ENCODE measurements around the gene PARP15.
"Not testable (repeated sequence)": the region's sequence is repeated elsewhere in the genome, so short reads cannot be mapped to it uniquely, and the experiment has no call there.

Gene PARP15

GRCh38 chr3:122615303-122615702 is 37.9 kb downstream of the PARP15 start:
- DNase-seq (ENCODE audit: low read depth in 2 of 2, low spot score in 1 of 2), result no peak

GRCh38 chr3:122618614-122619013 is 41.2 kb downstream of the PARP15 start:
- no peak for DNase-seq (ENCODE audit: low read depth in 2 of 2, low spot score in 1 of 2)

- no peak for DNase-seq (ENCODE audit: low read depth in 2 of 2, low spot score in 1 of 2)
These were observed 41.6 kb downstream of the PARP15 start for GRCh38 chr3:122619040-122619439.

GRCh38 chr3:122620399-122620798 is 42.9 kb downstream of the PARP15 start:
- DNase-seq (ENCODE audit: low read depth in 2 of 2, low spot score in 1 of 2), result no peak

- no peak for DNase-seq (ENCODE audit: low read depth in 2 of 2, low spot score in 1 of 2)
These were observed 43.7 kb downstream of the PARP15 start for GRCh38 chr3:122621112-122621511.

GRCh38 chr3:122623031-122623829 is 45.8 kb downstream of the PARP15 start:
- DNase-seq (ENCODE audit: low read depth in 2 of 2, low spot score in 1 of 2), result no peak

- no peak for DNase-seq (ENCODE audit: low read depth in 2 of 2, low spot score in 1 of 2)
These were observed 49.2 kb downstream of the PARP15 start for GRCh38 chr3:122626515-122627180.

GRCh38 chr3:122627301-122627700 is 49.9 kb downstream of the PARP15 start:
- DNase-seq (ENCODE audit: low read depth in 2 of 2, low spot score in 1 of 2), result no peak

- DNase-seq (ENCODE audit: low read depth in 2 of 2, low spot score in 1 of 2), result no peak
These were observed 51.1 kb downstream of the PARP15 start for GRCh38 chr3:122628567-122628966.

- DNase-seq (ENCODE audit: low read depth in 2 of 2, low spot score in 1 of 2), result no peak
These were observed 52.3 kb downstream of the PARP15 start for GRCh38 chr3:122629763-122630162.

- DNase-seq (ENCODE audit: low read depth in 2 of 2, low spot score in 1 of 2), result no peak
These were observed 58.3 kb downstream of the PARP15 start for GRCh38 chr3:122635789-122636188.

GRCh38 chr3:122636697-122637096 is 59.2 kb downstream of the PARP15 start:
- DNase-seq (ENCODE audit: low read depth in 2 of 2, low spot score in 1 of 2), result no peak

- DNase-seq (ENCODE audit: low read depth in 2 of 2, low spot score in 1 of 2), result no peak
These were observed 63.1 kb downstream of the PARP15 start for GRCh38 chr3:122640437-122640999.

- no peak for DNase-seq (ENCODE audit: low read depth in 2 of 2, low spot score in 1 of 2)
These were observed 65.5 kb downstream of the PARP15 start for GRCh38 chr3:122642935-122643334.

- DNase-seq (ENCODE audit: low read depth in 2 of 2, low spot score in 1 of 2), result no peak
These were observed 68.9 kb downstream of the PARP15 start for GRCh38 chr3:122646146-122646988.

- DNase-seq (ENCODE audit: low read depth in 2 of 2, low spot score in 1 of 2), result not testable (repeated sequence)
These were observed 73.9 kb downstream of the PARP15 start for GRCh38 chr3:122651233-122651907.

GRCh38 chr3:122651962-122652361 is 74.5 kb downstream of the PARP15 start:
- DNase-seq (ENCODE audit: low read depth in 2 of 2, low spot score in 1 of 2), result not testable (repeated sequence)

GRCh38 chr3:122658336-122658735 is 80.9 kb downstream of the PARP15 start:
- DNase-seq (ENCODE audit: low read depth in 2 of 2, low spot score in 1 of 2), result not testable (repeated sequence)

- no peak for DNase-seq (ENCODE audit: low read depth in 2 of 2, low spot score in 1 of 2)
These were observed 83.0 kb downstream of the PARP15 start for GRCh38 chr3:122660297-122660974.

GRCh38 chr3:122661633-122662032 is 84.2 kb downstream of the PARP15 start:
- DNase-seq (ENCODE audit: low read depth in 2 of 2, low spot score in 1 of 2), result no peak
